ENCODE results near the gene WIZ.

WIZ gene

DNA sequence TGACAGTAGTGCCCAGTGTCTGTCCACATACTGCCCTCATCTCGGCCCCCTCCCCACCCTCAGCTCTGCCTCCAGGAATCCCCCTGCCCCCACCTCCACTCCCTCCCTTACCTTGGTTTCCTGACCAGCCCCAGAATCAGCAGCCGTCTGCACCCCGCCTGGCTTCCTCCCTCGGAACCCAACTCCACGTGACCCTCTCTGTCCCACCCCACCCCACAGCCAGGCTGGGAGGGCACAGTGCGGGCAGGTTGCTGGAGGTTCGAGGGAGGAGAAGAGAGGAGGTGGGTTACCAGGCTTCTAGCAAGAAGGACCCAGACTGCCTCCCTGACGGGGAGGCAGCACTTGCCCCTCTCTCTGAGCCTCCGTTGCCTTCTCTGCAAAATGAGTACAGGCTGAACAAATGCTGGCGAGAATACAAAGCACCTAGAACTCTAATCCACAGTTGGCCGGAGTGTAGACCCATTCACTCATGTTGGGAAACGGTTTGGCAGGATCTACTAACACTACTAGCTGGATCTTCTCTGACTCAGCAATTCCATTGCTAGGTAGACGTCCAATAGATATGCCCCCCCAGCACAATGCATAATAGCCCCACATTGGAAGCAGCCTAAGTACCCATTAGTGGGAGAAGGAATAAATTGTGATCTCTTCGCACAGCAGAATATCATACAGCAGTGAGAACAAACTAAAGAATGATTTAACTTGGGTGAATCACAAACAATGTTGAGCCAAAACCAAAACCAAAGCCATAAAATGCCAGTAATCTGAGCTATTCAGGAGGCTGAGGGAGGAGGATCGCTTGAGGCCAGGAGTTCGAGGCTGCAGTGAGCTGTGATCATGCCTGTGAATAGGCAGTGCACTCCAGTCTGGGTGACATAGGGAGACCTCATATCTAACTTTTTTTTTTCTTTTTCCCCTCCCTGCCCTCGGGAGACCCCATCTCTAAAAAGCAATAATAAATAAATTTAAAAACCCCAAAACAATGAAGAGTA, 14.9 kb upstream of the WIZ start, which contains the start of gene RASAL3:
Gene RASAL3, minus strand, starts transcription at position 151 of the 992 bp plus-strand sequence. CDS start 186 bp downstream, outside the sequence.
- no peak for DNase-seq

DNA sequence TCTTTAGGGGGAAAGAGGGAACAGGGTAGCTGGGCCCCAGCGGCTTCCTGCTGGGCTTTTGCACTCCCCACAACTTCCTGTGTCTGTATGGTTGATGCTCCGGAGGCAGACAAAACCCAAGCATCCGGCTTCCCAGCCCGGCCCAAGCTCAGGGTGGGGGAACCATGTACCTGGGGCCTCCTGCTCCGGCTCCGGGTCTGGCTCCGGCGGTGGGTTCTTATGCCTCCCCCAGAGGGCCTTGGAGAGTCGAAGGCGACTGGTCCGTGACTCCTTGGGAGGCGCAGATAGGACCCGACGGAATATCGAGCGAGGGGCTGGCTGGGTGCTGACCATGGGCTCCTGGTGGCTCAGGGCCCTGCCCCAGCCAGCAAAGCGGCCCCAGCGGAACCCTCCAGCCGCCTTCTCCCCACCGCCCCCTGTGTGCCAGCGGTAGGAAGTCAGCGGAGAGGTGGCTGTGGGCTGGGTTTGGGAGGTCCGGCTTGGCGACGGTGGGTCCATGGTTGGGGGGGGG, 14.2 kb upstream of the WIZ start:
- peak; percentile 28 for DNase-seq

DNA sequence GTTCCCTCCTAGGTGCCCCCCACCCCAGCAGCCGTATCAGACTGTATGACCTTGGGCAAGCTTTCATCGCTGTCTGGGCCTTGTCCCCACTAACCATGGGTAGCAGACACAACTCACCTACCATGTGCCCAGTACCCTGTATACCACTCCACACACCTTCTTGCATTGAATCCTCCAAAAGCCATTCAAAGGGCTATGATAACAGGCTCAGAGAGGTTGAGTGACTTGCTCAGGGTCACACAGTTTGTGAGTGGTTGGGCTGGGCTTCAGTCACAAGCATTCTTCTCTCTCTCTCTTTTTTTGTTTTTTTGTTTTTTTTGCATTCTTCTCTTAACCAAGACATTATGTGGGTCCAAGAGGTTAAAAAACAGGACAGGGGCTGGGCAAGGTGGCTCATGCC, 11.9 kb upstream of the WIZ start:
- no peak for DNase-seq

DNA sequence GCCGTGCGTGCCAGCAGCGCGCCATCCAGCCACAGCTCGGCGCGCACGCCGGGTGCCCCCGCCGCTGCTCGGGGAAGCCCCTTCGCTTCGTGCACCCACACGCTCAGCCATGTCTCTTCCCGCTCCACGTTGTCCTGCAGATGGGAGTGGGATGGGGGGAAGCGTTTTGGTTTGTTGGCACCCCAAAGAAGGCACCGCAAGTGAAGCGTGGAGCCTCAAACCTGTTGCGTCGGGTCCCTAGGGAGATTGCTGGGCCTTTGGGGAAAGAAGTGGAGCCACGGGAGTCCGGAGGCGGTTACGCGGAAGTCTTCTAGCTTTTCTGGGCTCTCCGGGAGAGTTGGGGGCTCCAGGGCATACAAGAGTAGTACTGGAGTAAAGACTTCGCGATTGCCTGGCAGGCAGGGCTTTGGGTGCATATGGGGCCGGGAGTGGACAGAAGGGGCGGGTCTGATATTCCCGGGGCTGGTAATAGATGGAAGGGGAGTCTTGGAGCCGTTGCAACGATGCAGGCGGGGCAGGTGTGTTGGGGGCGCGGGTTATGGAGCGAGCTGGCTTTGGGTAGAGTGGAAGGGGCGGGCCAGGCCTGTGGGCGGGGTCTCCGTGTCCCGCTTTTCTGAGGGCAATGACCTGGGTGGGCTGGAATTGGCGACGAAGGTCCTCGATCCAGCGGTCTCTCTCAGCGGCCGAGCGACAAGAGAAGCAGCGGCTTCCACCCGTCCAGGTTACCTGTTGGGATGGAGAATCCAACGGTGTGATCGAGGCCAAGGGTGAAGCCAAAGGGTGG, 8.1 kb upstream of the WIZ start:
- no peak for DNase-seq

DNA sequence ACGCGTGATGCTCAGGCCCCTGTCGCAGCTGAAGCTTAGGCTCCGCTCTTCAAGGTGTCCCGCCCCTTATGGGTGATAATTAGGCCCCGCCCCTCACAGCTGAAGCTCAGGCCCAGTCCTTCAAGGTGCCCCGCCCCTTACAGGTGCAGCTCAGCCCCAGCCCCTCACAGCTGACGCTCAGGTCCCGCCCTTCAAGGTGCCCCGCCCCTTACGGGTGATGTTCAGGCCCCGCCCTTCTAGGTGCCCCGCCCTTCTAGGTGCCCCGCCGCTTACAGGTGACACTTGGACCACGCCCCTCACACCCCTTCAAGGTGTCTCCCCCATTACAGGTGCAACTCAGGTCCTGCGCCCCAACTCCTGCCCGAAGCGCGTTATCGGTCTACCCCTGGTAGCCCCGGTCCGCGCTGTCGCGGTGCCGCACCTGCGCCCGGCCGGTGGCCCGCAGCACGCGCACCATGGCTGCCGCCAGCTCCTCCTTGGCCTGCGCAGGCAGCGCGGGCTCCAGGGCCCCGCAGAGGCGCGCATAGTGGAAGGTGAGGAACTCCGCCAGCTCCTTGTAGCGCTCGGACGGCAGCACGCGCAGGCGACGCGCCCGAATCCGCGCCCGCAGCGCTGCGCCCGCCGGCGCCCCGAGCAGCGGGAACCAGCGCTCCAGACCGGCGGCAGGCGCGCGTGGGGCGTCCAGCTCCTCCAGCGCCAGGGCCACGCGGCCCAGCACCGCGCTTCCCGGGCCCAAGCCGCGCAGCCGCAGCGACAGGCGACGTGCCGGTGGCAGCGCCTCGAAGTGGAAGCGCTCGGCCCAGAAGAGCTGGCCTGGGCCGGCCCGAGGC, 7.3 kb upstream of the WIZ start:
- DNase-seq: no peak

DNA sequence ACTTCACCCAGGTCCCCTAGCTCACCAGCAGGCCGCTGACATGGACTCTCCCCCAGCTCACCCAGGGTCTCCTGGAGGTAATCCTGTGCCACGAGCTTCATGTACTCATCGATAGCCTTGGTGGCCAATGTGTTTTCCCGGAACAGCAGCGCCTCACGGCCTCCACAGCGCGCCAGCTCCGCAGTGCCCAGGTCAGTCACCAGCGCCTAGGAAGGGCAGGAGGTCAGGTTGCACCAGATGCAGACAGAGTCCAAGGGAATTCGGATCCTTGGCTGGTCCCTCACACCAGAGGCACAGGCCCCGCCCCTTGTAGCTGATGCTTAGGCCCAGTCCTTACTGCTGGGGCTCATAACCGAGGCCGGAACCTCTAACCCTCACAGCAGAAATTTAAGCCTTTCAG, 6.7 kb upstream of the WIZ start:
- DNase-seq: no peak

DNA sequence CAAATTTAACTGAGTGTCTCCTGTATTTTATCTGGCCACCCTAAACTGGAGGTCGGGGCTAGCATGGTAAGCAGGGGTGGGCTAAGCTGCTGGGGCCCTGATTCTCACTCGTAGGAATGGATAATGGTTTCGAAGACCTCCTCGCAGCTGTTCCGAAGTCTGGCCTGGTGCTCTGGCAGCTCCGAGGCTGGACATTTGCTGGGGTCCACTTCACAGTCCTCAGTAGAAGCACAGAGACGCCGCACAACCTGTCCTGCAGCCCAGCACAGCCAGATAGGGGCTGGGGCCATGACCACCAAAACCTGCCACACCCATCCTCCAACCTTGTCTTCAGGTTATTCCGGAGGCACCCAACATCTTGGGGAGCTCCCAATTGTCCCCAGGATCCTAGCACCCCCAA, 6.2 kb upstream of the WIZ start:
- DNase-seq: no peak

DNA sequence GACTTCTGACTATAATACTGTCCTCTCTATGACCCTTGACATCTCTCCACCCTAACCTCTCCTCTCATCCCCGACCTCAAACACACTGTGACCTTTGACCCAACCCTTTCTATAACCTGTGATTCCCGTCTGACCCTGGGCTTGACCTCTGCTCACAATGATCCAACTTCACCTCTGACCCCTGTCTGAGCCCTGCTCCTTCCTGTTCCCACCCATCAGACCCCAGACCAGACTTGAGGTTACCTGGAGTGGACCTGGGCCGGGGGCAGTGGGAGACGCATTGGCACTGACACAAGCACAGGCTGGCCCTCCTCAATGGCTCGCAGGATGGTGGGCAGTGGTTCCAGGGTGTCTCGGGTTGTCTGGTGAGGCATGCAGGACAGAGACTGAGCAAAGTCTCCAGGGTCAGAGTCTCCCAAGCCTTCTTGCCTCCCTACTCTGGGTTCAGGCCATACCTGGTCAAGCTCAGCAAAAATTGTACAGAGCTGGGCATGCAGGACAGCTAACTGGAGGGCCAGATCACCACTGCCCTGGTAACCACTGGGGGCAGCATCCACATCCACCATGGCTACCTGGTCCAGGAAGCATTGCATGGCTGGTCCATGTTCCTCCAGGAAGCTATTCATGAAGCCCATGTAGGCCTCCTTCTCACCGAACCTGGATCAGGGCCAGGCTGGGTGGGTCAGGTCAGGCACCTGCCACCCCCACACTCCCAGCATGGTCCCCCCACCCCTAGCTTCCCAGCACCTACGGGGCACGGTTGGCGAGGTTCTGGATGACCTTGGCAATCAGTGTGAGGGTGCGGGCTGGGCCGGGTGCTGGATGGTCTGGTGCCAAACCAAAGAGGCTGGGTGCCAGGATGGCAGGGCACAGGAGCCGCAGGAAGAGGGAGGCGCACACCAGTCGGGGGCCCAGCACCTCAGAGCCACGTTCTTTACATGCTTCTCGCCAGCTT, 4.4 kb upstream of the WIZ start:
- no peak for DNase-seq

DNA sequence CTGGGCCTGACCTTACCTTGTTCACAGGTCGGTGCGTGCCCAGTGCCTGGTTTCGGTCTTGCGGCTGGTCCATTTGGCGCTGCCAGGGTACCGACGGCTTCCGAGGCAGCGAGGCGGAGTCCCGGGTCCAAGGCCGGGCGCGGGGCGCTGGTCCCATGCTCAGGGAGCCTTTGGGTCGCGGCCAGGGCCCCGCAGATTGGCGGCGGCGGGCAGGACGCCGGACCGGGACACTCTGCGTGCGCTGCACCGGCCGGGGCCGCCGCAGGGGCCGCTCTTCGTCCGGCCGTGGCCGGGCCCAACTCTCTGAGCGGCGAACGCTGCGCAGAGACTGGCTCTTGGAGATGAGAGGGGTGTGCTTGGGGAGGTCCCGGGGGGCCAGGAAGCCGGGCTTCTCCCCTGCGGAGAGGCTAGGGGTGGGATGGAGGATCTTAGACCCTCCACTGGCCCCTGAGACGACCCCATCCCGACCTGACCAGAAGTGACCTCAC, 3.4 kb upstream of the WIZ start:
- no peak for DNase-seq

DNA sequence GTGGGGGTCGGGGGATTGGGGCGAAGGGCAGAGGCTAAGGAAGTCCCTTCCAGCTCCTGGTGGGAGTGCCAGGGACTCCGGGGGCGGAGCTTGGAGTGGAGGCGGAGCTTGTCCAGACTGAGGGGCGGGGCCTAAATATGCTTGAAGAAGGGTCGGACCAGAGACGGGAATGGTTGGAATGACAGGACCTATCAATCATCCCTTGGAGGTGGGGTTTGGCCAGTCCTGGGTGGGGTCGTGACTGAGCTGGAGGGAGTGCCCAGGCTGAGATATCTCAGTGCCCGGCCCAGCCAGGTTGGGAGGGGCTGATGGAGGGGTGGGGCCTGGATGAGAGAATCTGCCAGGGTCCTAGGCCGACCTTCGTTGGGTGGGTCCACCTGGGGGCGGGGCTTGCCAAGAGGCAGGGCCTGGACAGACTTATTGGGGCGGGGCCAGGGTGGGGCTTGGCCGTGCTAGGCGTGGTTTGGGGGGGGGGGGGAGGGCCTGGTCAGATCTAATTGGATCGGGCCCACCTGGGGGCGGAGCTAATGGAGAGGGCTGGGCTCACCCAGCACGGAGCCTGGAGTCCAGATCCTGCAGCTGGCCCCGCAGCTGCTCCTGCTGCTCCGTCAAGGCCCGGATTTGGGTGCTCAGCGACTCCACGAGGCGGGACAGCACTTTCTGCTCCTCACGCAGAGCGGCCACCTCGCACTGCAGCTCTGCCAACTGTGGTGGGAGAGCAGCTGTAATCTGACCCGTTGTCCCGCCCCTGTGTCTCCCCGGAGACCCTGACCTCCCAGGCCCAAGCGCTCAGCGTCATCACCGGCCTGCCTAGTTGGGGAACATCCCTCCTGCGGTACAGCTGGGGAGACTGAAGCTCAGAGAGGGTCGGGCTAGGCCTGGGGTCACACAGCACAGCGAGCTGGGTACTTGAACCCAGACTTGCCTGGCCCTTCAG, 2.6 kb upstream of the WIZ start:
- peak; percentile 88 for DNase-seq

DNA sequence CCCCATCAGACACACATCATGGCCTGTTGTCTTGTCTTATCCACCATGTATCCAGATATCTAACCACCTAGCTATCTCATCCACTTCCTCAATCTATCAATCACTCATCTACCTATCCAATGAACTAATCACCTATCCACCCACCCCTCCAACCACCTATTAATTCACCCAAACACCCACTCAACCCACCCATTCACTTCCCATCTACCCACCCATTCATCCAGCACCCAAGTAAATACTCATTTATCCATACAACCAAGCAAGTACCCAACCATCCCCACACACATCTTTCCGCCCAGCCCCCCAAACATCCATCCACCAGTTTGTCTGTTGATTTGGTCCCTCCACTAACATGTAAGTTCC, 753 bp upstream of the WIZ start:
- DNase-seq: no peak

DNA sequence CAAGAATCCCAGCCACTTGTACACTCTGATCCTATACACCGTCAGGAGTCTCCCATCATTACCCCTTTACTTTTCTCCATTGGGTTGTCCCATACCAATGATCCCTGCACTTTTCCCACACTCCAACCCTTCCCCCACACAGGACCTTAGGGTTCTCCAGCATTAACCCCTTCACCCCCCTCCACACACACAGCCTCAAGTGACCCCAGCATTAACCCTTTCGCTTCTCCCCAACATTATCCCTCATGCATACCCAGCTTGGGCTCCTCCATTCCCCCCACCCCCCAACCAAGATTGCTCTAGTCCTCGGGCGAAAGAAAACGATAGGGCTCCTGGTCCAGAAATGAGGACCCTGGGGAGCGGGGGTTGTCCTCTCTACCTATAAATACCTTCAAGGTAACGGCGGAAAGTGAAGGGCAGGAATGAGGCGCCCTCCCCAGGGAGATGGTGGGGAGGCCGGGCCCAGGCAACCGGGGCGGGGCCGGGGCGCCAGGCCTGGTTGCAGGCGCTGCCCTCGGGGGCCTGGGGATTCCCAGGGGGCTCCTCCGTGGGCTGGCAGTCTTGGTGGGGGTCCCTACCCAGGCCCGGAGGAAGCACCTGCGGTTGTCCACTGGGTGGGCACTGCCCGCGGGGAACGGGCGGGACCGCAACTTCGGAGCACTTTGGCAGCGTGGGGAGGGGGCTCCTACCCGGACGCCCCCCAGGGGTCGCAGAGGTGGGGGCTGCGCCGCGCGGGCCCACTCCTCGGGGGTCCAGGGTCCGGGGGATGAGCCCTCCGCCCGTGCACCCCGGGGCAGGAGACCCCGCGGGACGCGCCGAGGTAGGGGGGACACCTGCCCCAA, 757 bp downstream of the WIZ start:
- DNase-seq: no peak

DNA sequence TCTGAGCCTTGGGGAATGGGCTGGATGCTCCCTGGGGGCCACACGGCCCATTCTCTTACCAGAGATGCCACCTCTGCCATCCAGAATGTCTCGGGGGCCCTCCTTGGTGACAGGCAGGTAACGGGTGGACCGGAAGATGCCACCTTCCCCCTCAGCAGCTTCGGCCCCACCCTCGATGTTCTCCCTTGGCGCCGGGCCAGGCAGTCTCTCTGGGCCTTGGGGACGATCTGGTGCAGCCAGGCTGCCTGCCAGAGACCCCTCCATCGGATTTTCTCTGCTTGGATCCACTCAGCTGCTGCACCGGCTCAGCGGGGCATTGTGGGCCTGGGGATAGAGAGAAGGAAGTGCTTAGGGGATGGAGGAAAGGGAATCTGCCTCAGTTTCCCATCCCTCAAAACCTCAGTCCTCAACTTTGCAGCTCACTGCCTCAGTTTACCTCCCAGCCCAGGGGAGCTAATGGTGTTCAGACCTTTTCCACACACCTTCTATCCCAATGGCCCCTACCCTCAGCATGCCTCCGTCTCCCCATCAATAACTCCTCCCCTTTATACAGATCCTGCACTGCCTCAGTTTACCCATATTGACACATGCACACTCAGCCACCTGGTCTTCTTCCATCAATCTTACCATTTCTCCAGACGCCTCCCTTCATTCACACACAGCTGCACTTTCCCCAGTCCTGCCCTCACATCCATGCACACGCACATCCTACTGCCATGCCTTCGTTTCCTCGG, 1.5 kb downstream of the WIZ start:
- DNase-seq: no peak

DNA sequence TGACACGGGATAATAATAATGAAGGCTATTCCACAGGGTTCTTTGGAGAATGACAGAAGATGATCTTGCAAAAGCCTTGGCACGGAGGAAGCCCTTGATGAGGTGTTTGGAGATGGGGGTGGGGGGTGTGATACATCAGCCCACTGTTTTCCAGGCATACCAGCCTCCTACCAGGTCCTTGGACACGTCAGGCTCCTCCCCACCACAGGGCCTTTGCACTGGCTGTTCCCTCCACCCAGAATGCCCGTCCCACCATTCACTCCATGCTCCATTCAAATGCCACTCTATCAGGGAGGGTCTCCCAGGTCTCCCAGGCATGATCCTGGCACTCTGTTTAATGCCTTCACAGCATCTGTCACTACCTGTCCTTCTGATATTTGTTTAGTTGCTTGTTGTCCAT, 2.7 kb downstream of the WIZ start:
- no peak for DNase-seq

DNA sequence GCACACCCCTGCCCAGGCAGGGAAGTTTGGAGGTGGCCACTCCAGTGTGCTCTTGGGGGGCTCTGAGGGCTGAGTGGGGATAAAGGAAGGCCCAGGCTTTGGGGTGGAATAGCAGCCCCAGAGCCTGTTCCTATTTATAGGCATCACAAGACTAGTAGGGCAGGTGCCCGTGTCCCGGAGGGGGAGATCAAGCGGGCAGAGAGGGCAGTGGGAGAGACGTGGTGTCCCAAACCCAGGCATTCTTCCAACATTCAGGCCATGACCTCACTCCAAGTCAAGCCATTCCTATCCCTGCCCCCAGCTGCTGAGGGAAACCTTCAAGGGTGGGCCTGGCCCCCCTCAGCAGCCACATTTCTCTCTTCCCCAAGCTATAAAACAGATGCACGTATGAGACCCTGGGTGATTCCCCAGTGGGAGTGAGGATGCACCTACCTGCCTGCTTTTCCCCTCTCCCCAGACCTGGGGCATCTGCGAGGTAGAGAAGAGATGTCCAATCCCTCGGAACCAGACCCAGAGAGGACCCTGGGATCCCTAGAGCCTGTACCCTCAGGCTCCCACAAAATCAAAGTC, 3.9 kb downstream of the WIZ start:
- DNase-seq: no peak

DNA sequence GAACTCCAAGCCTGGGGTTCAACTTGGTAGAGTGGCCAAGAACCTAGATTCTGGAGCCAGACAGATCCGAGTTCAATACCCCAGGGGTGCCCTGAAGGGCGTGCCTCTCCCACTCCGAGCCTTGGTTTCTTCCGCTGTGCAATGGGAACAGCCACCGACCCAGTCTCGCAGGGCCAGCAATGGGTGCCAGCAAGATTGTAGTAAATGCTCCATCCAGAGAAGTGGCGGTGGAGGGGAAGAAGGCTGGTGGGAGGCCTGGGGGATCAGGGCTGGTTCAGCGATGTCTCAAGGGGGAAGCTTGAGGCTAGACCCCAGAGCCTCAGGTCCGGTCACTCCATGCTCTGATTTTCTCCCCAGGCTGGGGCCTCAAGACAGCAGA, 4.5 kb downstream of the WIZ start:
- DNase-seq: no peak

DNA sequence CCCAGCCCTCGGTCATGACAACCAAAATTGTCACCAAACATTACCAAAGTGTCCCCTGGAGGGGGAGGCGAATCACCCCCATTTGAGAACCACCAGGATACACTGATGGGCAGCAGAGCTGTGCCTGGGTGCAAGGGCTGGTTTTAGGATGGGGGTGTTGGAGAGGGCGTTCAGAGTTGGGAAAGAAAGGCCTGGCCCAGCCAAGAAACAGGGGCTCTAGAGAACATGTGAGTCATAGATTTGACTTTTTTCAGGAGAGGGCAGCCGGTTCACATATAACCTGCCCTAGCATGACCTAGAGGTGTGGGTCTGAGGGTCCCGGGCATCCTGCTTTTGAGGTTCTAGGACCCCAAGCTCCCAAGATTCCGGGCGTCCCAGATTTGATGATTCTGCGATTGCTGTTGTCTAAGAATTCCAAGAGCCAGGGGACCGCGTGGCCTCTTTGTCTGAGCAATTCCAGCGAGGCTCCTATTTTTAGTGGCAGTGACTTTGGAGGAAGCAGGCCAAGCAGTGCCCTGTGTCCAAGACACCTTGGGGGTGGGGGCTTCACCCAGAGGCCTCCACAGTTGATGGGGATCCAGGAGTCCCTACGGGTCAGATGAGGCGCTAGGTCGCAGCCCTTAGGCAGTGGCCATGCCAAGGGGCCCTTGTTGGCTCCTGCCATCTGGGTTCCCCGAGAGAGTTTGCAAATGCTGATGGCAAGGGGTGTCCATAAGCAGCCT, 5.1 kb downstream of the WIZ start:
- no peak for DNase-seq

DNA sequence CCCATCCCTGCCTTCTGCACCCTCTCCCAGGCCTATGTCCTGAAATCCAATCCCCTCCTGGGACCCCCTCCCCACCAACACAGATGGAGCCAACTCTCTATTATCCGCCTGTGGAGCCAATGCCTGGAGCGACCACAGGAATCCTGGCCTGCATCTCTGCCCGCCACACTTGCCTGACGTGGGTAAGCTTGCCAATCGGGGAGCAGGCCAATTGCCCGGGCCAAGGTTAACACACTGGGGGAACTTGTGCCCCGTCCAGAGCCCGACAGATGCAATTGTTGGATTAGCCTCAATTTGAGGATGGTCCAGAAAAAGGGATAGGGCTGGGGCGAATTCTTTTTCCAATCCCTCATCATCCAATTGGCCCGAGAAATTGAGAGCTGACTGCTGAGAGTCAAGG, 5.9 kb downstream of the WIZ start:
- no peak for DNase-seq

Measured in OCI-M1 (cell line).